Astrocyte of the cerebellum (primary cell): ENCODE data around the gene BANF2.
"Not testable (repeated sequence)": the region's sequence is repeated elsewhere in the genome, so short reads cannot be mapped to it uniquely, and the experiment has no call there.

Experiments
- DNase-seq: peaks from one replicate; pipeline ENCODE4 v3.0.0-alpha.2; 2011; ENCODE audit warnings: low read depth
- H3K4me3 ChIP-seq: 2 replicates; pipeline ENCODE4 v1.5.1; 2011; ENCODE audit warnings: mild to moderate bottlenecking, low read depth, low read length, moderate library complexity
- in situ Hi-C: cut with HindIII; loops from 2 replicates; pipeline ENCODE4 v1.10.0; 2017; ENCODE audit warnings: low sequenced_read_pairs
- TF ChIP-seq, protein P1 (sequence below): IDR thresholded peaks from 2 replicates; pipeline ENCODE4 v1.5.1; 2012; ENCODE audit warnings: low read length, low read depth, moderate library complexity, mild to moderate bottlenecking; ENCODE audit errors: missing control alignments

Gene BANF2

DNA sequence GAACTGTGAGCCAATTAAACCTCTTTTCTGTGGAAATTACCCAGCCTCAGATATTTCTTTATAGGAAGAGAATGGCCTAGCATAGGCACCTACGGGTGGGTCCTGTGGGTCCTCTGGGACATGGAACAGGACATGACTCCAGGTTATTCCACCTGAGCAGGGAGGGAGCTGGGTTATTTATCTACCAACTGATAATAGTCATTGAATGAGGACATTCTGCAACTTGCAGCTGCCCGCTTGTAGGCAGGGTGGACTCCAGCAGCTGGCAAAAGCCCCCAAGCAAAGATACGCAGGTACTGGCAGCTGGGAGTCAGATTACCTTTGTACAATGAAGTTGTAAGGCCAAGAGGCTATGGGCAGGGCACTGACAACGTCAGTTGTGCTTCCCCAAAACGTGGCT is 1.4 kb upstream of the BANF2 start:
- TF ChIP-seq, protein P1, sequence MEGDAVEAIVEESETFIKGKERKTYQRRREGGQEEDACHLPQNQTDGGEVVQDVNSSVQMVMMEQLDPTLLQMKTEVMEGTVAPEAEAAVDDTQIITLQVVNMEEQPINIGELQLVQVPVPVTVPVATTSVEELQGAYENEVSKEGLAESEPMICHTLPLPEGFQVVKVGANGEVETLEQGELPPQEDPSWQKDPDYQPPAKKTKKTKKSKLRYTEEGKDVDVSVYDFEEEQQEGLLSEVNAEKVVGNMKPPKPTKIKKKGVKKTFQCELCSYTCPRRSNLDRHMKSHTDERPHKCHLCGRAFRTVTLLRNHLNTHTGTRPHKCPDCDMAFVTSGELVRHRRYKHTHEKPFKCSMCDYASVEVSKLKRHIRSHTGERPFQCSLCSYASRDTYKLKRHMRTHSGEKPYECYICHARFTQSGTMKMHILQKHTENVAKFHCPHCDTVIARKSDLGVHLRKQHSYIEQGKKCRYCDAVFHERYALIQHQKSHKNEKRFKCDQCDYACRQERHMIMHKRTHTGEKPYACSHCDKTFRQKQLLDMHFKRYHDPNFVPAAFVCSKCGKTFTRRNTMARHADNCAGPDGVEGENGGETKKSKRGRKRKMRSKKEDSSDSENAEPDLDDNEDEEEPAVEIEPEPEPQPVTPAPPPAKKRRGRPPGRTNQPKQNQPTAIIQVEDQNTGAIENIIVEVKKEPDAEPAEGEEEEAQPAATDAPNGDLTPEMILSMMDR, result no peak
- DNase-seq, result no peak
- in situ Hi-C loops, result no loop called here
- no peak overlapping the region for H3K4me3 ChIP-seq

DNA sequence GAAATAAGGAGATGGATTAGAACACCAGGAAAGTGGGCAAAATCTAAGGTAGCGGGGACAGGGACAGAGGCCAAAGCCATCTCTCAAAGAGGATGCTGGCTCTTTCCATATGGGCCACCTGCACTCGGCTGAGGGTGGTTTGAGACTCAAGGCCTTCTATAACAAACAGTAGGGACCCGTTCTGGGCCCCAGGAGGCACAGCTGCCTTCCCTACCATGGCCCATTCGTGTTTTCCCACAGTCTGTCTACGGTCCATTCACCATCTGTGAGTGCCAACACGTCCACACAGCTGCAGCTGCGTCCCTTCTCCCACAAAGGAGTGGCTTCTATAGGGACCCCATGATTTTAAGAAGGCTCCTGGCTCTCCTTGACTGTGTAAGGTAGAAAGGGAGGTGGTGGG is 871 bp downstream of the BANF2 start:
- no peak for DNase-seq
- H3K4me3 ChIP-seq, result no peak overlapping the region
- TF ChIP-seq, protein P1, result no peak
- in situ Hi-C loops, result no loop called here

DNA sequence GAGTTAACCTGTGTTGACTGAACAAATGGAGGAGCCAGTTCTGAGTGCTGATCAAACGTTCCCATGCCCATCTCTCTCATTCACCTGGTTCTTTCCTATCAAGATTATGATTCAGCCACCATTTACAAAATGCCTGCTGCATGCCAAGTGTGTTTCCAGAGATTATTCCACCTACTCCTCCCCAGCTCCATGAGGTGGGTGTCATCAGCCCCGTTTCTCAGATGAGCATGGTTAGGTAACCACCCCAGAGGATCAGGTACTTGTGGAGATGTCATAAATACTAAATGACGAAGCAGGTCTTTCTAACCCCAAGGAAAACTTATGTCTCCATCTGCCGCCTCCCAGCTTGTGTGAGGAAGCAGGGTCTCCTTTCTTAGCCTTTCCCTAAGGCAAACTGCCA is 2.1 kb downstream of the BANF2 start:
- in situ Hi-C loops, result no loop called here
- no peak for DNase-seq
- TF ChIP-seq, protein P1, result no peak
- no peak overlapping the region for H3K4me3 ChIP-seq

DNA sequence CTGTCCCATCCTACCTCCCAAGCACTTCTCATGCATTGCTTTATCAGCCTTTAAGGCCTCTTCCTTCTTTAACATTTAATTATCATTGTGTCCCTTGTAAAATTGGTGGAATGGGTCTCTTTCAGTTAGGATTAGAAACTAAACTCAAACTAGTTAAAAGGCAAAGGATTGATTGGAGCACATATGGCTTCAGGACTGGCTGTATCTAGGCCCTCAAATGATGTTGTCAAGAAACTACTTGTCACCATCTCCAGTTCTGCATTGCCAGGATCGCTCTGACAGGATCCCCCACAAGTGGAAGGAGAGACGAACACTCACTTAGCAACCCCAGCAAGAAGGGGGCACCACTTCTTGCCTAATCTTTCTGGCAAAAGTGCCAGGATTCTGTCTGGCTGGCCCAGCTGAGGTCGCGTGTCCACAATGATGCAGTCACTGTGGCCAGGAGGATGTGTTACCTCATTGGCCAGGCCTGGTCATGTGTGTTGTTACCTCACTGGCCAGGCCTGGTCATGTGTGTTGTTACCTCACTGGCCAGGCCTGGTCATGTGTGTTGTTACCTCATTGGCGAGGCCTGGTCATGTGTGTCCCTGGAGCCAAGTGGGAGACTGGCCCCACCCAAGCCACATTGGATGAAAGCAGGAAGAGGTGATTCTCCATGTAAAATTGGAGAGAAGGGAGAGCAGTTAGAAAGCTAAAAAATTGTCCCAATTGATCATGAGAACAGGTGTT is 5.0 kb downstream of the BANF2 start:
- in situ Hi-C loops, result no loop called here
- DNase-seq, result no peak
- no peak overlapping the region for H3K4me3 ChIP-seq
- TF ChIP-seq, protein P1, result no peak

DNA sequence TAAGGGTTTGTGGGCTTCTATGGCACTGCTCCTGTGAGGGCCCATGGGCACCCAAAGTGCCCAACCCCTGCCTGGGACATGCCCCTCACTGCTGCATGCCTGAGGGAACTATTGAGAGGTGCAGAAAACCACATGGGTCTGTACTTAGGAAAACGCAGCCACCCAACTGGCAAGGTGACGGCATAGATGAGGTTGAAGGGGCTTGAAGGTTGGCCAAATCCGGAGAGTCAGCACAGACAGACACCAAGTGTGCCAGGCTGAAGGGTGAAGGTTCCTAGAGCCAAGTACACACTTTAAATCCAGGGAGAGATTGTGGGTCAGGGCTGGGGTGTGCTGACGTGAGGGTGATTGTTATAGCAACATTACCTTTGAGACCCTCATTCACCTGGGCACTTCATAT is 6.2 kb downstream of the BANF2 start:
- in situ Hi-C loops, result no loop called here
- no peak overlapping the region for H3K4me3 ChIP-seq
- TF ChIP-seq, protein P1, result no peak
- DNase-seq, result no peak

DNA sequence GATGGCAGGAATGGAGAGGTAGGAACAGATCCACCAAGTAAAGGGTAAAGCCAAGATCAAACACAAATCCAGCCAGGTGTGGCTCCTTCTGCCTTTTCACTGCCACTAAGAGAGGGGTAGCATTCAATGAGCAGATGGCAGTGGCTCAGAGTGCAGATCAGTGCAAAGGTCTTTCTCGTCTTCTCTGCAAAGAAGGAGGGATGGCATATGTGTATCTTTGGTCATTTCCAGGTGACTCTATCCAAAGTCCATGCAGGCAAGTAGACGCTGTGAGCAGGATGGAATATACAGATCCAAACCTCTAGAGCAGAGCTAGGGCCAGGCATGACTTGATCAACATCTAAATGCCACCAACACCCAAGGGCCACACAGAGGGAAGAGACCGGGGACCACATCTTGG is 6.9 kb downstream of the BANF2 start:
- in situ Hi-C loops, result no loop called here
- DNase-seq, result no peak
- no peak overlapping the region for H3K4me3 ChIP-seq
- TF ChIP-seq, protein P1, result no peak

DNA sequence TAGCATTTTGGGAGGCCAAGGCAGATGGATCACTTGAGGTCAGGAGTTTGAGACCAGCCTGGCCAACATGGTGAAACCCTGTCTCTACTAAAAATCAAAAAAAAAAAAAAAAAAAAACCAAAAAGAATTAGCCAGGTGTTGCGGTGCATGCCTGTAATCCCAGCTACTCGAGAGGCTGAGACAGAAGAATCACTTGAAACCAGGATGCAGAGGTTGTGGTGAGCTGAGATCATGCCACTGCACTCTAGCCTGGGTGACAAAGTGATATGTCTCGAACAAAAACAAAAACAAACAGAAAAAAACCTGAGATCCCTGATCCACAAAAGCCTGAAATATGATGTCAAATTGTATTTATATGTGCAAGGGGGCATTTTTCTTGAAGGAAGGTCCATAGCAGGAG is 8.2 kb downstream of the BANF2 start:
- in situ Hi-C loops, H3K4me3 ChIP-seq, DNase-seq: not testable (repeated sequence)
